Caco-2 (cell line): ENCODE measurements around the gene ZNF106. TPM values are rescaled to one million over a fixed set of nuclear protein-coding genes. Genes with fewer than 3 reads are reported as not detected.

Source experiments
- BruUV-seq: library from RNA; stranded (reverse); fragments of 400-500 nt; replicated peaks from 2 replicates; lab custom pipeline; 2021; lab: Mats Ljungman, UMichigan
- CTCF ChIA-PET: fragments of 300-600 bp; sonication (Branson Sonifier 250); formaldehyde crosslinking; loops from one replicate; lab custom pipeline; 2022; ENCODE audit warnings: antibody characterized with exemption; lab: Charles Lee
- POLR2A ChIA-PET: fragments of 300-600 bp; sonication (Branson Sonifier 250); formaldehyde crosslinking; loops from one replicate; lab custom pipeline; 2022; ENCODE audit warnings: antibody characterized with exemption; lab: Charles Lee
- DNase-seq, 2 experiments: peaks; one replicate each; pipeline versions ENCODE4 v3.0.0 to v3.0.0-alpha.2; 2020 to 2022
- H3K27me3 ChIP-seq: replicated peaks from 2 replicates; pipeline ENCODE4 v1.6.0; 2011; ENCODE audit warnings: low read length; ENCODE audit not compliant: control insufficient read depth, insufficient read depth
- H3K36me3 ChIP-seq: 2 replicates; pipeline ENCODE4 v1.5.1; 2011; ENCODE audit warnings: low read length; ENCODE audit not compliant: control insufficient read depth, insufficient read depth
- H3K4me1 ChIP-seq: fragments of 250-450 bp; sonication (Bioruptor Pico); 2 replicates; pipeline ENCODE4 v1.5.1; 2020; ENCODE audit warnings: mild to moderate bottlenecking
- H3K4me3 ChIP-seq: 2 replicates; pipeline ENCODE4 v1.5.1; 2011; ENCODE audit warnings: low read depth, mild to moderate bottlenecking, control low read depth, low read length
- H3K9me3 ChIP-seq: fragments of 250-450 bp; sonication (Bioruptor Pico); 2 replicates; pipeline ENCODE4 v1.5.1; 2020; ENCODE audit warnings: mild to moderate bottlenecking, moderate library complexity
- H3K27ac Mint-ChIP-seq: one replicate; pipeline ENCODE4 v1.8.0; 2022; ENCODE audit warnings: mixed read lengths; ENCODE audit not compliant: unreplicated experiment
- H3K27me3 Mint-ChIP-seq: one replicate; pipeline ENCODE4 v1.8.0; 2022; ENCODE audit warnings: mixed read lengths; ENCODE audit not compliant: insufficient read depth, unreplicated experiment
- H3K36me3 Mint-ChIP-seq: one replicate; pipeline ENCODE4 v1.8.0; 2022; ENCODE audit warnings: mild to moderate bottlenecking, mixed read lengths; ENCODE audit not compliant: insufficient read depth, unreplicated experiment
- H3K4me1 Mint-ChIP-seq: one replicate; pipeline ENCODE4 v1.8.0; 2022; ENCODE audit warnings: low read depth, mixed read lengths; ENCODE audit not compliant: unreplicated experiment
- H3K4me3 Mint-ChIP-seq: one replicate; pipeline ENCODE4 v1.8.0; 2022; ENCODE audit warnings: mild to moderate bottlenecking, moderate library complexity, mixed read lengths; ENCODE audit not compliant: unreplicated experiment
- H3K9me3 Mint-ChIP-seq: one replicate; pipeline ENCODE4 v1.8.0; 2022; ENCODE audit warnings: mixed read lengths; ENCODE audit not compliant: unreplicated experiment
- intact Hi-C: fragments of 100-400 bp; cut with micrococcal nuclease; formaldehyde crosslinking; loops from one replicate; pipeline ENCODE4 v1.10.0; 2022; ENCODE audit not compliant: unreplicated experiment
- total RNA-seq: library from RNA; stranded (reverse); gene quantifications from 2 replicates; pipeline ENCODE4 v1.2.3, GENCODE V29; 2022
- TF ChIP-seq, protein P1 (sequence below), 2 experiments: fragments of 200-600 bp in 1 of 2; IDR thresholded peaks; 1 replicate in 1 of 2; 2 replicates in 1 of 2; pipeline versions ENCODE4 v1.5.1 to v1.8.0; 2011 to 2022; ENCODE audit warnings: antibody characterized with exemption in 1 of 2, control low read depth in 1 of 2, inconsistent platforms in 1 of 2, low read depth in 1 of 2, low read length in 1 of 2, mild to moderate bottlenecking in 1 of 2, moderate library complexity in 1 of 2; ENCODE audit not compliant: insufficient read depth in 1 of 2, severe bottlenecking in 1 of 2, unreplicated experiment in 1 of 2

Gene ZNF106
- total RNA-seq, 1 experiment from 2014 or later = 47.8 TPM

DNA sequence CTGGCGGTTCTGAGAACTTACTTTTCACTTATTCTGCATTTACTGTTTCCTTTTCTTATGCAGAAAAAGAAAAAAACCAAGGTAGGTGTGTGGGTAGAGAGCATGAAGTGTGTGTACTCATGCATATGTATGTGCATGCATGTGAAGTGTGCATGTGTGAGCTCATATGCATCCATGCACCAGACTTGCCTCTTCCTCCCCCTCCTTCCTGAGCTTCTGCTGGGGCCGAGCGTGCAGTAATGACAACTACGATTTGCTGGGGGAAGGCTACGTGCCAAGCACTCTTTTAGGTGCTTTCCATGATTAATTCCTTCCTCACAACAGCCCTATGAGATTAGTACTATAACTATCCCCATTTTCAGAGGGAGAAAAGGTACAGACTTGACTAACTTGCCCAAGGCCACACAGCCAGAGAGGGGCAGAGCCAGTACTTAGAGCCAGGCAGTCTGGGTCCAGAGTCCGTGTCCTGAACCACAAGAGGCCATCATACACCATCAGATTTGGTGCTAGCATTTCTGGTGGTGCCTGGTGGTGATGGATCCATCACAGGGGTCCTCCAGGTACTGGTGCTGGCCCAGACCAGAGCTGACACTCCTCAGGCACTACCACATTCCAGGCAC, 85.0 kb downstream of the ZNF106 start:
- no peaks in the 10 kb centered on the region for H3K27me3 Mint-ChIP-seq
- 0 out of 2 replicates have a peak, but pooled peaks cover 4% of the 10 kb centered on the region for H3K4me1 ChIP-seq
- no peak overlapping the region for H3K4me3 ChIP-seq
- no peaks in the 10 kb centered on the region for H3K9me3 ChIP-seq
- H3K36me3 Mint-ChIP-seq = peaks cover 13% of the 10 kb centered on the region
- no peak overlapping the region for H3K4me3 Mint-ChIP-seq
- no peak overlapping the region for H3K27ac Mint-ChIP-seq
- no TSS peak for BruUV-seq
- intact Hi-C loops = no loop called here
- ChIA-PET CTCF (no interaction called here), POLR2A (no interaction called here)
- no peak for DNase-seq
- H3K4me1 Mint-ChIP-seq = peaks cover 6% of the 10 kb centered on the region
- TF ChIP-seq, protein P1, sequence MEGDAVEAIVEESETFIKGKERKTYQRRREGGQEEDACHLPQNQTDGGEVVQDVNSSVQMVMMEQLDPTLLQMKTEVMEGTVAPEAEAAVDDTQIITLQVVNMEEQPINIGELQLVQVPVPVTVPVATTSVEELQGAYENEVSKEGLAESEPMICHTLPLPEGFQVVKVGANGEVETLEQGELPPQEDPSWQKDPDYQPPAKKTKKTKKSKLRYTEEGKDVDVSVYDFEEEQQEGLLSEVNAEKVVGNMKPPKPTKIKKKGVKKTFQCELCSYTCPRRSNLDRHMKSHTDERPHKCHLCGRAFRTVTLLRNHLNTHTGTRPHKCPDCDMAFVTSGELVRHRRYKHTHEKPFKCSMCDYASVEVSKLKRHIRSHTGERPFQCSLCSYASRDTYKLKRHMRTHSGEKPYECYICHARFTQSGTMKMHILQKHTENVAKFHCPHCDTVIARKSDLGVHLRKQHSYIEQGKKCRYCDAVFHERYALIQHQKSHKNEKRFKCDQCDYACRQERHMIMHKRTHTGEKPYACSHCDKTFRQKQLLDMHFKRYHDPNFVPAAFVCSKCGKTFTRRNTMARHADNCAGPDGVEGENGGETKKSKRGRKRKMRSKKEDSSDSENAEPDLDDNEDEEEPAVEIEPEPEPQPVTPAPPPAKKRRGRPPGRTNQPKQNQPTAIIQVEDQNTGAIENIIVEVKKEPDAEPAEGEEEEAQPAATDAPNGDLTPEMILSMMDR (IDR thresholded peaks at IDR 0.05; ENCODE audit: insufficient read depth in 1 of 2, low read depth in 1 of 2, low read length in 1 of 2, severe bottlenecking in 1 of 2, unreplicated experiment in 1 of 2) = no peak
- no peaks in the 10 kb centered on the region for H3K27me3 ChIP-seq
- no peaks in the 10 kb centered on the region for H3K36me3 ChIP-seq
- no peaks in the 10 kb centered on the region for H3K9me3 Mint-ChIP-seq

DNA sequence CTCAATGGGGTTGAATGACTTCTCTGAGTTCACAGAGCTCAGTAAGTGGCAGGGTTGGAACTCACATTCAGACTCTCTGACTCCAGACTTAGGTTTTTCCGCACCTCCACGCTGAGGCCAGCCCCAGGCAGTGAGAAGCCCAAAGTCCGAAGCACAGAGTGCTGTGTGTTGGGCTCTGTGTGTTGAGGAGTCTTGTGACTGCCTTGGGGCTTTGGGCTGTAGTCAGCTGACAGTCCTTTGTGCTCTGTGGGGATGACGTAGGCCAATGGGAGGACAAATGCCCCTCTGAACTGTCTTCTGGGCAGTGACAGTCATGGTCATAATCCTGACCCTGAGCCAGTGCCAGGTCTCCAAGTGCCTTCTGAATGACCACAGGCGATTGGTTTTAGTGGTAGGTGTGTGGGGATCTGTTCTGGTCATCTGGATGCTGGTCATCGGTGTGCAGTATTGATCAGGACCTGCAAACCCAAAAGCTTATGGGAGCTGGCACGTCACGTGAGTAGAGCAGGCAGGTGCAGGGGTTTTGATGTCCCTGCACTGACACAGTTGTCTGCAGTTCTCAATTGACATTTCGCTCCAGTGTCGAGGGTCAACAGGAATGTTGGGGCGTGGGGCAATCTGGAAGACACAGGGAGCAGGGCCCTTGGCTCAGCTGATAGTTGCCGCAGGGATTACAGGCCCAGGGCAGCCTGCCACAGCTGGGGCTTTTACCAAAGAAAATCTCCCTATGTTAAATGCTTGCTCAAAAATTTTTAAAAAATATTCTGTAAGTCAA, 86.3 kb downstream of the ZNF106 start:
- BruUV-seq = no TSS peak
- TF ChIP-seq, protein P1 (IDR thresholded peaks at IDR 0.05; ENCODE audit: insufficient read depth in 1 of 2, low read depth in 1 of 2, low read length in 1 of 2, severe bottlenecking in 1 of 2, unreplicated experiment in 1 of 2) = no peak
- ChIA-PET POLR2A (no interaction called here), CTCF (no interaction called here)
- no peaks in the 10 kb centered on the region for H3K27me3 ChIP-seq
- no peaks in the 10 kb centered on the region for H3K36me3 ChIP-seq
- no peaks in the 10 kb centered on the region for H3K27me3 Mint-ChIP-seq
- H3K4me1 Mint-ChIP-seq = peaks cover 6% of the 10 kb centered on the region
- H3K9me3 ChIP-seq = no peaks in the 10 kb centered on the region
- 0 out of 2 replicates have a peak, but pooled peaks cover 4% of the 10 kb centered on the region for H3K4me1 ChIP-seq
- H3K27ac Mint-ChIP-seq = no peak overlapping the region
- H3K9me3 Mint-ChIP-seq = no peaks in the 10 kb centered on the region
- intact Hi-C loops = no loop called here
- no peak for DNase-seq
- no peak overlapping the region for H3K4me3 Mint-ChIP-seq
- H3K36me3 Mint-ChIP-seq = peaks cover 5% of the 10 kb centered on the region
- H3K4me3 ChIP-seq = no peak overlapping the region

DNA sequence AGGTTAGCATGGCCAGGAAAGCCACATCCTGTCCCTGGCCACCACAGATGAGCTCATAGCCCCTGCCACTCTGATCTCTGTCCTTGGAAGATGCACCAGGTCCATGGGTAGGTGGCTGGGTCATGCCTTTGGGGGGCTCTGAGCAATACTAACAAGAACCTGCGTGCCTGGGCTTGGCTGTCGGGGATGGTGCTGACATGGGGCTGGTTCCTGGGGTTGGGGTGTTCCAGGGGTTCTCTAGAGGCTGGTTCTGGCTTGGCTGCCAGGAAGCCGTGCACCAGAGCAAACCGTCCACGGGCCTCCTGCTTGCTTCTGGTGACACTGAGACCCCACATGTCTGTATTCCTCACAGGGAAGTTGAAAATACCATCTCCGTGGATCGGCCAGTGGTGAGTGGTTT, 87.6 kb downstream of the ZNF106 start:
- Mint-ChIP-seq H3K36me3 (peaks cover 5% of the 10 kb centered on the region), H3K27ac (no peak overlapping the region), H3K27me3 (no peaks in the 10 kb centered on the region), H3K4me3 (no peak overlapping the region), H3K4me1 (peaks cover 6% of the 10 kb centered on the region), H3K9me3 (no peaks in the 10 kb centered on the region)
- BruUV-seq = no TSS peak
- H3K27me3 ChIP-seq = no peaks in the 10 kb centered on the region
- TF ChIP-seq, protein P1 (IDR thresholded peaks at IDR 0.05; ENCODE audit: insufficient read depth in 1 of 2, low read depth in 1 of 2, low read length in 1 of 2, severe bottlenecking in 1 of 2, unreplicated experiment in 1 of 2) = no peak
- H3K4me1 ChIP-seq = 0 out of 2 replicates have a peak, but pooled peaks cover 4% of the 10 kb centered on the region
- H3K4me3 ChIP-seq = no peak overlapping the region
- H3K36me3 ChIP-seq = no peaks in the 10 kb centered on the region
- no peaks in the 10 kb centered on the region for H3K9me3 ChIP-seq
- CTCF ChIA-PET = no interaction called here
- no peak for DNase-seq
- intact Hi-C loops = no loop called here
- POLR2A ChIA-PET = no interaction called here
